ENCODE measurements around the gene HOXA4.

Gene HOXA4

DNA sequence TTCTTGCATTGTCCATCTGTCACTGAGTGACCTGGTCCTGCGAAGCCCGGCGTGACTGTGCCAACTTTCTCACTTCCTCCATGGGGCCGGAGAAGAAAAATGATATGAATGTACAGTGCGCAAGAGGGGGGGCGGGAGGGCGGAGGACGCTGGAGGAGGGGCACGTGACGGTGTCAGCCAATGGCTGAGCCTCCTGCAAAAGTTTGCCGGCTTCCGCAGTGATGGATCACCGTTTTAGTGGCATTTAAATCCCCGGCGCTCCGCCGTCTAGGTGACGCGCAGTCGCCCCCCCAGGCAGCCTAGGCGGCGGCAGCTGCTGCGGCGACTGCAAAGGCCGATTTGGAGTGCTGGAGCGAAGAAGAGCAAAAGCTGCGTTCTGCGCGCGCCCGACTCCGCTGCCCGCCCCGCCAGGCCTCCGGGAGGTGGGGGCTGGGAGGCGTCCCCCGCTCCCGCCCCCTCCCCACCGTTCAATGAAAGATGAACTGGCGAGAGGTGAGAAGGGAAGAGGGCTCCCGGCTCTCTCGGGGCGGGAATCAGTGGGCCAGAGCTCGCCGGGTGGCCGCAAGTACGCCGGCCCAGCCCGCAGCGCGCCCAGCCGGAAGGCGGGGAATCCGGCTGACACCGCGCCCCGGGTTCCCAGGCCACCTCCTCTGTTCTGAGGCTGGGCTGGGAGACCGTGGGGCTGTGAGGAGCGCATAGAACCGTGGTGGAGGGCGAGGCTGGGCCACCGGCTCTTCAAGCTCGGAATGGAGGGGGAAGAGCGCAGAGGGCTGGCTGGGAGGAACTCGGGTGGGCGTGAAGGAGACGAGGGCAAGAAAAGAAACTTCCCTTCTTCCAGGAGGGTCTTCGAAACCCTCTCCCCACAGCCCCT, 34.4 kb downstream of the HOXA4 start, which contains the start of gene HOXA1:
TSS of gene HOXA1 (minus strand) at position 104 of the 871 bp plus-strand sequence. CDS start at position 16, 88 bp downstream.
- peaks cover 16% of the 10 kb centered on the region for H3K27me3 ChIP-seq (ENCODE audit: insufficient read depth, poor library complexity, severe bottlenecking)
- peak; percentile 70 to 83 for DNase-seq (ENCODE audit: low read depth in 1 of 2, low spot score in 1 of 2)
- peak within 1 kb of the TSS; percentile 97 for H3K4me3 ChIP-seq (replicated peaks; ENCODE audit: insufficient read depth, low read length)
- peak within 1 kb of the TSS; percentile 54 for H3K27ac ChIP-seq (replicated peaks)
- TF ChIP-seq SPI1 (IDR thresholded peaks at IDR 0.05; ENCODE audit: borderline replicate concordance, low read depth) (no peak), POLR2AphosphoS5 (IDR thresholded peaks at IDR 0.05; ENCODE audit: low read depth) (no peak), GABPA (IDR thresholded peaks at IDR 0.05; ENCODE audit: low read depth) (no peak), REST (IDR thresholded peaks at IDR 0.05; ENCODE audit: insufficient replicate concordance, low read depth) (no peak)
- TF ChIP-seq, protein P1, sequence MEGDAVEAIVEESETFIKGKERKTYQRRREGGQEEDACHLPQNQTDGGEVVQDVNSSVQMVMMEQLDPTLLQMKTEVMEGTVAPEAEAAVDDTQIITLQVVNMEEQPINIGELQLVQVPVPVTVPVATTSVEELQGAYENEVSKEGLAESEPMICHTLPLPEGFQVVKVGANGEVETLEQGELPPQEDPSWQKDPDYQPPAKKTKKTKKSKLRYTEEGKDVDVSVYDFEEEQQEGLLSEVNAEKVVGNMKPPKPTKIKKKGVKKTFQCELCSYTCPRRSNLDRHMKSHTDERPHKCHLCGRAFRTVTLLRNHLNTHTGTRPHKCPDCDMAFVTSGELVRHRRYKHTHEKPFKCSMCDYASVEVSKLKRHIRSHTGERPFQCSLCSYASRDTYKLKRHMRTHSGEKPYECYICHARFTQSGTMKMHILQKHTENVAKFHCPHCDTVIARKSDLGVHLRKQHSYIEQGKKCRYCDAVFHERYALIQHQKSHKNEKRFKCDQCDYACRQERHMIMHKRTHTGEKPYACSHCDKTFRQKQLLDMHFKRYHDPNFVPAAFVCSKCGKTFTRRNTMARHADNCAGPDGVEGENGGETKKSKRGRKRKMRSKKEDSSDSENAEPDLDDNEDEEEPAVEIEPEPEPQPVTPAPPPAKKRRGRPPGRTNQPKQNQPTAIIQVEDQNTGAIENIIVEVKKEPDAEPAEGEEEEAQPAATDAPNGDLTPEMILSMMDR (IDR thresholded peaks at IDR 0.05; ENCODE audit: insufficient read depth, low read length): no peak

- H3K27ac ChIP-seq (replicated peaks): no peak overlapping the region
- H3K4me3 ChIP-seq (replicated peaks; ENCODE audit: insufficient read depth, low read length): peak overlapping the region; percentile 97
Observed at GRCh38 chr7:27095050-27095896, 35.3 kb downstream of the HOXA4 start.

DNA sequence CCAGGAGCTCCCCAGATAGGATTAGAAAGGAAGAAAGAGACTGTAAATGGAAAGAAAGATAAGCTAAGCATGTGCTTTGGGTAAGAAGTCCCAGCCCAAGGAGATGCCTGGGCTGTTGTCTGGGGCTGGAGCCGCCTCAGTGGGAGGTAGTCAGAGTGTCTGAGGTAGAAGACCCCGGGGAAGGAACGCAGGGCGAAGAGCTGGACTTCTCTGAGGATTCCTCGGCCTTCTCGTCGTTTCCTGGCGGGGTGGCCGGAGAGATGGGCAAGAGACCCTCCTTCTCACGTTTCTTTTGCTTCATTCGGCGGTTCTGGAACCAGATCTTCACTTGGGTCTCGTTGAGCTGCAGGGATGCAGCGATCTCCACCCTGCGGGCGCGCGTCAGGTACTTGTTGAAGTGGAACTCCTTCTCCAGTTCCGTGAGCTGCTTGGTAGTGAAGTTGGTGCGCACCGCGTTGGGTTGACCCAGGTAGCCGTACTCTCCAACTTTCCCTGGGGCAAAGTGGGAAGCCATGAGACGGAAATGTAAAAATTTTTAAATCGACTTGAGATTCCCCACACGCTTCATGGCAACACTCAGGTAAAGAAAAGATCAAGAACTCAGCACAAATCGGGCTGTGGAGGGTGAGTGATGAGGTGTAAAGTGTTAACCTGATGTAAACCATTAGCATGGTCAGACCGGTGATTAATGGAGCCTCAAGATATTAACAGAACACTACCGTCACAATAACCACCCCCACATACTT, 36.1 kb downstream of the HOXA4 start:
- no peak overlapping the region for H3K4me3 ChIP-seq (replicated peaks; ENCODE audit: insufficient read depth, low read length)

More at GRCh38 chr7:27095050-27095896, 35.3 kb downstream of the HOXA4 start:
- peak; percentile 7 to 20 for DNase-seq (ENCODE audit: low read depth in 1 of 2, low spot score in 1 of 2)
- no peak for TF ChIP-seq GABPA (IDR thresholded peaks at IDR 0.05; ENCODE audit: low read depth)
- peaks cover 23% of the 10 kb centered on the region for H3K27me3 ChIP-seq (ENCODE audit: insufficient read depth, poor library complexity, severe bottlenecking)

More for the DNA sequence above, 36.1 kb downstream of the HOXA4 start:
- no peak overlapping the region for H3K27ac ChIP-seq (replicated peaks)
- no peak for DNase-seq (ENCODE audit: low read depth in 1 of 2, low spot score in 1 of 2)
- peaks cover 27% of the 10 kb centered on the region for H3K27me3 ChIP-seq (ENCODE audit: insufficient read depth, poor library complexity, severe bottlenecking)
- TF ChIP-seq POLR2AphosphoS5 (IDR thresholded peaks at IDR 0.05; ENCODE audit: low read depth) (no peak), SPI1 (IDR thresholded peaks at IDR 0.05; ENCODE audit: borderline replicate concordance, low read depth) (no peak), REST (IDR thresholded peaks at IDR 0.05; ENCODE audit: insufficient replicate concordance, low read depth) (no peak)
- TF ChIP-seq, protein P1 (IDR thresholded peaks at IDR 0.05; ENCODE audit: insufficient read depth, low read length): no peak

All from HL-60 (cell line).